MM.1S (cell line): ENCODE measurements around the gene MAP2K6.

Experiments
- DNase-seq: peaks from one replicate; pipeline ENCODE4 v3.0.0-alpha.2; 2015
- H2AFZ ChIP-seq: fragments of 300-600 bp; sonication (generic); 2 replicates; pipeline ENCODE4 v1.6.0; 2016; ENCODE audit warnings: antibody characterized with exemption, low read length
- H3F3A ChIP-seq: fragments of 300-600 bp; sonication (generic); 2 replicates; pipeline ENCODE4 v1.6.1; 2016; ENCODE audit warnings: mild to moderate bottlenecking, antibody characterized with exemption, low read length, moderate library complexity, mixed read lengths; ENCODE audit not compliant: insufficient read depth
- H3K27ac ChIP-seq: fragments of 300-600 bp; sonication (generic); 2 replicates; pipeline ENCODE4 v1.5.1; 2016; ENCODE audit warnings: mild to moderate bottlenecking, low read length
- H3K27me3 ChIP-seq: fragments of 300-600 bp; sonication (generic); replicated peaks from 2 replicates; pipeline ENCODE4 v1.6.0; 2016; ENCODE audit warnings: low read length; ENCODE audit not compliant: insufficient read depth
- H3K36me3 ChIP-seq: fragments of 300-600 bp; sonication (generic); replicated peaks from 2 replicates; pipeline ENCODE4 v1.6.1; 2016; ENCODE audit warnings: mild to moderate bottlenecking, low read length, mixed read lengths; ENCODE audit not compliant: insufficient read depth
- H3K4me1 ChIP-seq: fragments of 300-600 bp; sonication (generic); 2 replicates; pipeline ENCODE4 v1.6.1; 2016; ENCODE audit warnings: low read length, mixed read lengths
- H3K4me2 ChIP-seq: fragments of 300-600 bp; sonication (generic); 2 replicates; pipeline ENCODE4 v1.6.0; 2016; ENCODE audit warnings: low read depth, low read length
- H3K4me3 ChIP-seq: fragments of 300-600 bp; sonication (generic); 2 replicates; pipeline ENCODE4 v1.5.1; 2016; ENCODE audit warnings: low read length, mixed read lengths
- H3K79me2 ChIP-seq: fragments of 300-600 bp; sonication (generic); 2 replicates; pipeline ENCODE4 v1.6.1; 2016; ENCODE audit warnings: mixed run types, low read length, mixed read lengths
- H3K9ac ChIP-seq: fragments of 300-600 bp; sonication (generic); 2 replicates; pipeline ENCODE4 v1.6.1; 2016; ENCODE audit warnings: low read length, mixed read lengths
- H3K9me2 ChIP-seq: fragments of 300-600 bp; sonication (generic); replicated peaks from 2 replicates; pipeline ENCODE4 v1.6.1; 2016; ENCODE audit warnings: mild to moderate bottlenecking, low read length, mixed read lengths; ENCODE audit not compliant: insufficient read depth
- H3K9me3 ChIP-seq: fragments of 300-600 bp; sonication (generic); replicated peaks from 2 replicates; pipeline ENCODE4 v1.6.1; 2016; ENCODE audit warnings: mild to moderate bottlenecking, low read length, mixed read lengths; ENCODE audit not compliant: insufficient read depth
- H4K20me1 ChIP-seq: fragments of 300-600 bp; sonication (generic); 2 replicates; pipeline ENCODE4 v1.6.1; 2016; ENCODE audit warnings: mild to moderate bottlenecking, low read length, moderate library complexity, mixed read lengths; ENCODE audit not compliant: insufficient read depth
- CTCF ChIP-seq: fragments of 300-600 bp; sonication (generic); IDR thresholded peaks from 2 replicates; pipeline ENCODE4 v1.5.1; 2016; ENCODE audit warnings: antibody characterized with exemption, low read length, mixed read lengths
- EZH2 ChIP-seq: fragments of 300-600 bp; sonication (generic); optimal IDR thresholded peaks from 2 replicates; pipeline ENCODE3; 2017; ENCODE audit warnings: low read depth, mild to moderate bottlenecking, antibody characterized with exemption, low read length, mixed read lengths
- EZH2phosphoT487 ChIP-seq: fragments of 300-600 bp; sonication (generic); IDR thresholded peaks from 2 replicates; pipeline ENCODE4 v1.6.1; 2018; ENCODE audit warnings: antibody characterized with exemption, low read length

Gene MAP2K6

DNA sequence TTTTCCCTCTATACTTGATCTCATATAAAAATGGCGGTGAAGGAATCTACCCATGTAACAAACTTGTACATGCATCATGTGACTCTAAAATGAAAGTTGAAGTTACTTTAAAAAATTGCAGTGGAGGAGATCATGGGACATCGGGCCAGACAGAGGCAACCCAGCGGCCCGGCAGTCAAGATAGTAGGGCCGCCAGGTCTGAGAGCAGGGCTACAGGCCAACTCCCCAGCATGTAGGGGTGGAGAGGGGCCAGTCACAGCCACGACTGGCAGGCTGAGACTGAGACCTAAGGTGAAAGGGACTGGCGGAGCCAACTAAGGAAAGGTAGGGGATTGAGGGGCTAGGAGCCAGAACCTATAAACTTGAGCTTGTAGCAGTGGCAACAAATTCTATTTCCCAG, 150.9 kb downstream of the MAP2K6 start:
- no peaks in the 10 kb centered on the region for H3K9me2 ChIP-seq
- H3K4me3 ChIP-seq: no peak overlapping the region
- TF ChIP-seq EZH2: no peak
- TF ChIP-seq CTCF: no peak
- TF ChIP-seq EZH2phosphoT487: no peak
- H3K9me3 ChIP-seq: no peaks in the 10 kb centered on the region
- no peak overlapping the region for H3K4me2 ChIP-seq
- H3K27ac ChIP-seq: no peak overlapping the region
- H3K36me3 ChIP-seq: no peaks in the 10 kb centered on the region
- H3F3A ChIP-seq: no peaks in the 10 kb centered on the region
- no peaks in the 10 kb centered on the region for H4K20me1 ChIP-seq
- H2AFZ ChIP-seq: no peak overlapping the region
- DNase-seq: no peak
- no peaks in the 10 kb centered on the region for H3K79me2 ChIP-seq
- no peak overlapping the region for H3K9ac ChIP-seq
- no peaks in the 10 kb centered on the region for H3K27me3 ChIP-seq
- no peaks in the 10 kb centered on the region for H3K4me1 ChIP-seq

- H3K4me3 ChIP-seq: no peak overlapping the region
- no peaks in the 10 kb centered on the region for H3K36me3 ChIP-seq
- no peak for TF ChIP-seq CTCF
- no peak for TF ChIP-seq EZH2phosphoT487
- no peak for TF ChIP-seq EZH2
- no peak overlapping the region for H3K27ac ChIP-seq
- H2AFZ ChIP-seq: no peak overlapping the region
- no peaks in the 10 kb centered on the region for H3F3A ChIP-seq
- no peak overlapping the region for H3K4me2 ChIP-seq
- H3K9ac ChIP-seq: no peak overlapping the region
- DNase-seq: no peak
- H3K27me3 ChIP-seq: no peaks in the 10 kb centered on the region
- H3K9me2 ChIP-seq: no peaks in the 10 kb centered on the region
- no peaks in the 10 kb centered on the region for H3K79me2 ChIP-seq
- no peaks in the 10 kb centered on the region for H3K4me1 ChIP-seq
- H3K9me3 ChIP-seq: no peaks in the 10 kb centered on the region
- no peaks in the 10 kb centered on the region for H4K20me1 ChIP-seq
These were observed 152.6 kb downstream of the MAP2K6 start for GRCh38 chr17:69567130-69567529.

GRCh38 chr17:69572747-69573146, 158.2 kb downstream of the MAP2K6 start:
- H3K79me2 ChIP-seq: no peaks in the 10 kb centered on the region
- no peaks in the 10 kb centered on the region for H3K9me3 ChIP-seq
- no peaks in the 10 kb centered on the region for H4K20me1 ChIP-seq
- no peaks in the 10 kb centered on the region for H3K27me3 ChIP-seq
- TF ChIP-seq EZH2phosphoT487: no peak
- no peak for TF ChIP-seq CTCF
- no peak for TF ChIP-seq EZH2
- H3K27ac ChIP-seq: no peak overlapping the region
- H2AFZ ChIP-seq: no peak overlapping the region
- H3K9me2 ChIP-seq: no peaks in the 10 kb centered on the region
- no peaks in the 10 kb centered on the region for H3K4me1 ChIP-seq
- no peaks in the 10 kb centered on the region for H3F3A ChIP-seq
- H3K4me3 ChIP-seq: no peak overlapping the region
- H3K36me3 ChIP-seq: no peaks in the 10 kb centered on the region
- no peak overlapping the region for H3K4me2 ChIP-seq
- no peak overlapping the region for H3K9ac ChIP-seq
- DNase-seq: no peak
